A172 (cell line): ENCODE measurements around the gene WDR64. TPM values are rescaled to one million over a fixed set of nuclear protein-coding genes. Genes with fewer than 3 reads are reported as not detected.
"Not testable (repeated sequence)": the region's sequence is repeated elsewhere in the genome, so short reads cannot be mapped to it uniquely, and the experiment has no call there.

Experiments used
- DNase-seq: peaks from one replicate; pipeline ENCODE4 v3.0.0-alpha.2; 2015; ENCODE audit warnings: low spot score
- total RNA-seq: library from RNA; depleted of rRNA; stranded (reverse); fragments of >200 nt; shearing (Covaris generic); gene quantifications from 2 replicates; pipeline ENCODE4 v1.2.3, GENCODE V29; 2014

WDR64 gene
- total RNA-seq, 1 experiment from 2014 or later, result not detected

DNA sequence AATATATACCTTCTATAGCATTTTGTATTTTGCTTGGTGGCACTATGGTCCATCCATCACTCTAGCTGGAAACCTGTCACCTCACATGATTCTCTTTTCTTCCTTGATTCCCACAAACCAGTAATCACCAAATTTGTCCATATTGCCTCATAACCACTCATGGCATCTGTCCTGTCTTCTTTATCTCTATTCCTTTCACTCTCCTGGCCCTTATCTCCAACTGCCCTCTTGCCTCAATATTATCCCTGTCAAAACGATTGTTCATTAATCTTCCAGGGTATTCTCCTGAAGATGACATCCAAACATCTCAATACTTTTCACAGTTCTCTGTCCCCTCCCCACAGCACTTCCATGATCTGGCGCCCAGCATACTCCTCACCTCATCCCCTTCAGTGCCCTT is 46.1 kb downstream of the WDR64 start:
- DNase-seq, result no peak

- DNase-seq, result no peak
These were observed 49.6 kb downstream of the WDR64 start for GRCh38 chr1:241701483-241702295.

- DNase-seq, result peak; percentile 63
These were observed 50.6 kb downstream of the WDR64 start for GRCh38 chr1:241702442-241703373.

GRCh38 chr1:241703739-241704138 is 51.7 kb downstream of the WDR64 start:
- not testable (repeated sequence) for DNase-seq

GRCh38 chr1:241706257-241706656 is 54.2 kb downstream of the WDR64 start:
- peak; percentile 69 for DNase-seq

DNA sequence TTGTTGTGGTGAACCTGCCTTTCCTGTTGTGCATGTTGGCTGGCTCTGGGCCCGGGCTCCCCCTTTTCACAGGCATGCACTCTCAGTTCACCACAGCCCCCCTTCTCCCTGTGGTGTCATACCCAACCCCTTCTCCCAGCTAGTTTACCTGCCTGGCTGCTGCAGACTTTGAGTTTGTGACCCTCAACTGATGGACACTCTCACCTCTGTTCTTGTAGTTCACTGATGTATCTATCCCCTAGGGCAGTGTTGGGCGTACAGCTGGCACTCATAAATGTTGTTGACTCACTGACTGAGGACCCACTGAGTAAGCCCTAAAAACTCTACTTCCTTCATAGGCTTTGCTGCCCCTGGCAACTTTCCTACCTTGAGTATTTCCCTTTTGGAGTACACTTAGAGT is 54.9 kb downstream of the WDR64 start:
- peak; percentile 77 for DNase-seq

DNA sequence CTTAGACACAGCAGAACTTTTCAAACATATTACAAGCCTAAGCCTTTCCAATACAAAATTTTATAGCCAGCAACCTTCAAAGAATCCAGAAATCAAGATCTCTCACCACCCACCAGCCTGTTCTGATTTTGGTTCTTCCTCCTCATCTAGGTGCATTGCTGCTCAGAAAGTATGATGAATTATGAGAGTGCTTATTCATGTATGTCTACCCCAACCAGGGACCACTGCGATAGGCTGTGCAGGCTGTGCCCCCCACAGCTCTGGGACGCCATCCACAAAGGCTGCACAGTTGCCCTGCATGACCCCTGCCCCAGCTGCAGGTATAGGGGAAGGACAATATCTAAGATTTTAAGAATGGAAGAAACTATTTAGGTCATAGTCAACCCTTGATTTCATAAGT is 55.4 kb downstream of the WDR64 start:
- no peak for DNase-seq

GRCh38 chr1:241711326-241711725 is 59.2 kb downstream of the WDR64 start:
- DNase-seq, result no peak

DNA sequence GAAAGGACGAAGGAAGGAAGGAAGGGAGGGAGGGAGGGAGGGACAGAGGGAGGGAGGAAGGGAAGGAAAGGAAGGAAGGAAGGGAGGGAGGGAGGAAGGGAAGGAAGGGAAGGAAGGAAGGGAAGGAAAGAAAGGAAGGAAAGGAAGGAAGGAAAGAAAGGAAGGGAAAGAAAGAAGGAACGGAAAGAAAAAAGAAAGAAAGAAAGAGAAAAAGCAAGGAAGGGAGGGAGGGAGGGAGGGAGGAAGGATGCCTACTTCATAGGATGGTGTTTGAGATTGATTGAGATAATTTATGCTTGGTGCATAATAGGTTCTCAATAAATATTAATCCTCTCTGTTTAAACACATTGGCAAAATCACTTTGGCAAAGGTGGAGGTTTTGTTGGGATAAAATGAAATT is 61.2 kb downstream of the WDR64 start:
- no peak for DNase-seq

DNA sequence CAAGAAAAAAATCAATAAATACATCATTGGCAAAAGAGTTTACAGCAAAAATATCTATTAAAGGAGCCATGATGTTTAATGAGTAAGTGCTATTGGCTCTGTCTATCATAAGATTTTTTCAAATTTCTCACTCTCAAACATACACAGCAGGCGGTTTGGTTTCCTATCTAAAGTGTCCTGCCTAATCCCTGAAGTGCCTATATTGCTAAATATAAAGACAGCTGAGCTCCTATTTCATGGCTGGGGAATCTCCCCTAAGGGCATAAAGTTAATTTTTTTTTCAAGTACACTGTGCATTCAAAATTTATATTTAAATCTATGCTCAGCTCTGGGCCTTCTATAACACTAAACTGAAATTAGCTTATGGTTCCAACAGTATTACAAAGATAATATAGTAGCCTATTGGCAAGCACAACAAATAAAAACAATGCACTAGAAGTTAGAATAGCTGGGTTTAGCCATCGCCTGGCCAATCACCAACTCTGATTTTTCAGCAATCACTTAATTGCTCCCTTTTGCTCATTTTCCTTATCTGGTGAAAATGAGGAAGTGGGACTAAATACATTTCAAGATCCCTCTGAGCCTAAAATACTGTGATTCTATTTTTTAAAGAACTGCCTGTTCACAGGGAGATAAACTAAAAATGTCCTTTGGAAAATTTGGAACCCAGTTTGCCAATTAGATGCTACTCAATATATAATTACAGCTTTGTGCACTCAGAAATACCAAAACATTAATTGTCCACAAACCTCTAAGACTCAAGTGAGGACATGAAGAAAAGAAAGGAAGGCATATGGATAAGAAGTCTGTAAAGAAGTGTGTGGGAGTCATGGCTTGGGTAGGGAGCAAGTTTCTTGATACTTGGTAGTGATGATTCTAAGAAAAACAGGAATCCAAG is 62.5 kb downstream of the WDR64 start:
- DNase-seq, result no peak

DNA sequence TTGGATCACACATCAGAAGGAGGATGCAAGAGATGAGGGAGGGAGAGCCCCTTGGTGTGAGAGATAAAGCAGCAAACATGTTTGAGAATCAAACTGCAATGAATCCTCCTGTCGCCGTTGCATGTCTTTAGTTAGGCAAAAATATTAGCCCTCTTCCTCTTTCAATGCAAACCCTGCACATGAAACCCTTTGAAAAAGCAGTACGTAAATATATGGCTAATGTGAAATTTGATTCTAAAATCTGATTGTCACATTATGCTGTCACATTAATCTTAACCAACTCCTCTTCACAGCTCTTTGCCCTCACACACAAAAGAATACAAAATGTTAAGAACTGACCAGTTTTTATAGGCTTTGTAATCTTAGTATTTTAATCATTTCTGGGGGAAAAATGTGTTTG is 63.4 kb downstream of the WDR64 start:
- DNase-seq, result no peak

DNA sequence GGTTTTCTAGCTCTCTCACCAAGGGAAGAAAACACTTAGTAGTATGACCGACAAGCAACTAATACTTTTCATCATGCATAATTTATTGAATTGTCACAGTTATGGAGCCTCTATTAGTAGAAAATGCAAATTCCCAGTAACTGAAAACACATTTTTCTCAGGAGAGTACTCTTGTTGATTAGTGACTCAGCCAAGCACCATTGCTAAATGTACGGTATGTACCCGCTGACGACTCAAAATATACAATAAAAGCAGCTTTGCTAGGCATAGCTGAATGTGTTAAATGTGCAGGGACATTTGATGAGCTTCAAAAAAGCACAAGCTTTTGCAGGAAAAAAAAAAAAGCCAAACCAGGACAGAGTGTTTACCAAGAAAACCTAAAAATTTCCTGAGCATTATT is 63.9 kb downstream of the WDR64 start:
- no peak for DNase-seq

DNA sequence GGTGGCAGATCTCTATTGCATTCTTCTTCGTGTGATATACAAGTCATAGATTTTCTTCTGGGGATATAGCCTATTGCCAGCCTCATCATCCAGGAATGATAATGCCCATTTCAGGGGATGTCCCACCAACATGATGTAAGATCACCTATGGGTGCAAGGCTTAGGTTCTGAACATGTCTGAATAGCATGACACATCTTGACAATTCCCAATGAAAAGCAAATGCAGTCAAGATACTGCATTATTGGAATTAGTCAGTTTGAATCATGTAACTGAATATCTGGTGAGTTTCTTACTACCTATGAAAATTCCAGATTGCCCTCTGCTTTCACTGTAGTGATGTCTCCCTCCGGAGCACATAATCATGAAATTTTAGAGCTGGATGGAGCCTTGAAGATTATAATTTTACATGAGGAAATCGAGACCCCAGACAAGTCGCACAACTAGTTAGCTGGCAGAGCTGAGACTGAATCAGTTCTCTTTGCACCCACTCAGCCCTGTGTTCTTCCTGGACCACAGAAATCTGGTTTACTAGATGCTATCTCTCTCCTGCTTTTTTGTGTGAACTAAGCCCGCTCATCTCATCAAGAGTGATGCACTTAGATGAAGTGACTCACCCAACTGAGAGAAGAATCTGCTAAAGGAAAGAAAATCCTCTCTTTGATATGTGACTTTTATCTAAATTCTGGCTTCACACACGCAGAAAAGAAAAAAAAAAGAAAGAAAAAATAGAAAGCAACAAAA is 65.0 kb downstream of the WDR64 start:
- no peak for DNase-seq

GRCh38 chr1:241717975-241718374 is 65.9 kb downstream of the WDR64 start:
- no peak for DNase-seq

DNA sequence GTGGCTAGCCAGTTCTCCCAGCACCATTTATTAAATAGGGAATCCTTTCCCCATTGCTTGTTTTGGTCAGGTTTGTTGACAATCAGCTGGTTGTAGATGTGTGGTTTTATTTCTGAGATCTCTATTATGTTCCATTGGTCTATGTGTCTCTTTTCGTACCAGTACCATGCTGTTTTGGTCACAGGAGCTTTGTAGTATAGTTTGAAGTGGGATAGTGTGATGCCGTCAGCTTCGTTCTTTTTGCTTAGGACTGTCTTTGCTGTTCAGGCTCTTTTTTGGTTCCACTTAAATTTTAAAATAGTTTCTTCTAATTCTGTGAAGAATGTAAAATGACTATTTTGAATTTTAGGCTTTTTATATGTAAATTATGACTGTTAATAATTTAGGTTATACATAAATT is 68.9 kb downstream of the WDR64 start:
- DNase-seq, result no peak

DNA sequence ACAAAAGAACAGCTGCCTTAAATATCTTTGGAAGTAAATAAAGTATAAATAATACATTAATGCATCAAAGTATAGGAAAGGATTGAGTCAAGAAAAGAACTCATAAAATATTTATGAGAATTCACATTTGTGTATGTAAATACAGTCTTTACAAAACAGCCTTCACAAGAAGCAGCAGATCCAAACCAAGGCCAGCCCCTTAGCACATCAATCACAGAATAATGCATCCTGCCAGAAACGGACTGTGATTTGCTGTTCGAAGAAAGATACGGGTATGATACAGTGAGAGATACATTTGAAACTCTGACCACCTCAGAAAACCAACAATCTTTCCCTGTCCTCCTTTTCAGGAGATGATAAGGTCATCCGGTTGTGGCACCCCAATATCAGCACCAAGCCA is 70.9 kb downstream of the WDR64 start:
- DNase-seq, result no peak

GRCh38 chr1:241724741-241725356 is 72.8 kb downstream of the WDR64 start:
- DNase-seq, result no peak

GRCh38 chr1:241730031-241730430 is 78.0 kb downstream of the WDR64 start:
- DNase-seq, result no peak

DNA sequence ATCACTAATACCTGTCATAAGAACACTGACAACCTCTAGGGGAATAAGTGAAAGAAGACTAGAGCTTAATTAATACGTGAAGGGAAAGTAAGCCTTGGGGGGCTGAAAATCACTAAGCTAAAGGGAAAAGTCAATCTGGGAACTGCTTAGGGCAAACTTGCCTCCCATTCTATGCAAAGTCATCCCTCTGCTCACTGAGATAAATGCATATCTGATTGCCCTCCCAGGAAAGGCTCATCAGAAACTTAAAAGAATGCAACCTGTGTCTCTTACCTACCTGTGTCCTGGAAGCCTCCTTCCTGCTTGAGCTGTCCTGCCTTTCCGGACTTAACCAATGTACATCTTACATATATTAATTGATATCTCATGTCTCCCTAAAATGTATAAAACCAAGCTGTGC is 81.8 kb downstream of the WDR64 start:
- no peak for DNase-seq

DNA sequence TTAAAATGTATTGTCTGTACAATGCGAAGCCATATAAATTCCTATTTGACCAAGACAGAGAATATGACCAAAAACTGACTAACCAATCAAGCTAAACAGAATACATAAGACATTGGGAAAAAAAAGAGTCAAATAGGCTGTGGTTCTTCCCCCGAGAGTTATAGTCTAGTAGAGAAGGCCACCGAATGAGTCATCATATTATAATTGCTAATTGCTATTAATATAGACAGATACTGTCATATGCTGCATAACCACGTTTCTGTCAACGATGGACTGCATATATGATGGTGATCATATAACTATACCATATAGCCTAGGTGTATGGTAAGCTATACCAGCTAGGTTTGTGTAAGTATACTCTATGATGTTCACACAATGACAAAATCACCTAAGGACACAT is 82.5 kb downstream of the WDR64 start:
- no peak for DNase-seq

GRCh38 chr1:241735493-241735926 is 83.4 kb downstream of the WDR64 start:
- DNase-seq, result not testable (repeated sequence)
